NCI-H345 (cell line): ENCODE data around the gene IL1RAPL1.

Experiments used
- DNase-seq: peaks from one replicate; lab custom pipeline; 2025; lab: John Stamatoyannopoulos, UW

The IL1RAPL1 gene

GRCh38 chrX:28586981-28587551 lies at the start of gene IL1RAPL1:
IL1RAPL1 (plus strand) TSS chrX:28587446.
- no peak for DNase-seq

GRCh38 chrX:28542791-28543190 lies 44.5 kb upstream of the IL1RAPL1 start:
- DNase-seq = peak; percentile 3

DNA sequence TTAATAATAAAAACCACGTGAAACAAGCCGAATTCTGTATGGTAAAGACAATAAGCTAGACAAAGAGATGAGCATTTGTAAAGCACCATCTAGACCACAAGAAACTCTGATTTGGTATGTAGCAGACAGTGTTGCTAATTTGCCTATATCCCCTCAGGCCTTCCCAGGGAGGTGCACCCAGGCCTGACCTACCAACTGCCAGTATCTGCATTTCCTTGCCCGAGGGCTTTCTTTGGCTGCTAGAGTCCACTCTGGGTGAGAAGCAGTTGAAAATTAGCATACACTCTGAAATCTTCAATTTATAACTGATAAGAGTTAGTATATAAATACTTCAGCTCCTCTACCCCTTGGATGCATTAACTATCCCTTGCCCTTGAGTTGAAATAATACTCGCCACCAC lies 37.4 kb upstream of the IL1RAPL1 start:
- no peak for DNase-seq

DNA sequence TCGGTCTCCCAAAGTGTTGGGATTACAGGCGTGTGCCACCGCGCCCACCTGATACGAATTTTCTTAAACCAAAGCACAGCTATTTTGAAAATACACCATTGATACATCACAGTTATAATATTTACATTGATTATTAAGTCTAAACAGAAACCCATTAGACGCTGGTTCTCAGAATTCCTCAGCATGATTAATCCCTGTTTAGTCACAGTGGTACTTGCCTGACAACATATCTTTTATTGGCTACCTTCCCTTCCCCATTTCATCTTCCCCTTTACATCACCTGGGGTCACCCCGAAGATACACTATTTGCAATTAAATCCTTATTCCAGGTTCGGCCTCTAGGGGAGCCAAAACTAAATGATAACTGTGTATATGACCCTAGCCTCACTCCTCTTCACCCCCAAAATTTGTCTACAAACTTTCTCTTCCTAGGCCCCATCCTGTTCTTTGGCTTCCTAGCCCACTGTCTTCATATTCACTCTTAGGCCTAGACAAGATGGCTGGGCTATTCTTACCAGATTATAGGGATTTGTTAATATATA lies 36.8 kb upstream of the IL1RAPL1 start:
- DNase-seq = no peak

DNA sequence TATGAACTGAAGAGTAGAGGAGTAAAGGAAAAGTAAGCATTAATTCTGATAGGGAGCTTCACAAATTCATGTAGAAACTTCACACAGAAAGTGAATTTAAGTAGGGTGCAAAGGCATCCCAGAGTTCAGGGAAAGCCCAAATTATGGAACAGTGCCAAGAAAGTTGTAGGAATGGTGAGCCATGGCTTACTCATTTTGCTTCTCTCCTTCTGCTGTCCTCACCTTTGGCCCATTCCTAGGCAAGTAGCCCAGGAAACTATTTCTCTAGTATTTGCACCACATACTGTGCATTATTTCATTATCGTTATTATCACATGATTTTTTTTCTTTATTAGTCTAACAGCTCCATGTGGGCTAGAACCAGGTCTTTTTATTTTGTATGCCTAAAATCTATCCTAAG lies 34.9 kb upstream of the IL1RAPL1 start:
- DNase-seq = no peak

DNA sequence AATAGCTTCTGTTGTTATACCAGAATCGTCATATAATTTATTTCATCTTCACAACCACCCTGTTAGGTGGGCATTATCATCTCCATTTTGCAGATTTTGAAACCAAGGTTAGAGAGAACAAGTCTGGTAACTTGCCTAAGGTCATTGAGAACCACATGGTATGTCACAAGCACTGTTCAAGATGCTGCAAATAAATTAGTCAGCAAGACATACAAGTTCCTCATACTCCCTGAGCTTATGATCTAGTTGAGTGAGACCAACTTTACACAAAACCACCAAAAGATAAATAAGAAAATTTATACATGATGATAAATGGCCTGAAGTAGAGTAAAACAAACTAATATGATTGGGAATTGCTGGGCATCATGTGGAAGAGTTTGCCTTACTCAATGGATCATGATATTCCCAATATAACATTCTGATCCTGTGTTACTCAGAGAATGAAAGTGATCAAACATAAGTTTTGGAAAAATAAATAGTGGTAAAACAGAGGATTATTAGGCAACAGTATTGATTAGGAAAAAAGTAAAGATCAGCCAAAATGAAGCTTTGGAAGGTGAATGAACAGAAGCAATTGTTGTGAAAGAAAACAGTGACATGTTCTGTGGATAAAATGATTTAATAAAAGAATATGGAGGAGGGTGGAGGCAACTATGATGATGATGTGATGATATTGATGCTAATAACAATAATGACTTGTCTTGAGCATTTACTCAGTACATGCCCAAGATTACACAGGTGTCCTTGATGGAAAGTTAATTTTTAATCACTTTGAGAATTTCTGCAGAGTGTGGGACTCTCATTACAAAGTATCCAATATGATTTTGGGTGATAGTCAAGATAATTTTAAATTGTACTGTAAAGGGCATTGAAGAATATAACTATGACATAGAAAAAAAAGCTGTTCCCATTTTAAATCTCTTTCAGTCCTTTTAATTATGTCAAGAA lies 34.1 kb upstream of the IL1RAPL1 start:
- no peak for DNase-seq

DNA sequence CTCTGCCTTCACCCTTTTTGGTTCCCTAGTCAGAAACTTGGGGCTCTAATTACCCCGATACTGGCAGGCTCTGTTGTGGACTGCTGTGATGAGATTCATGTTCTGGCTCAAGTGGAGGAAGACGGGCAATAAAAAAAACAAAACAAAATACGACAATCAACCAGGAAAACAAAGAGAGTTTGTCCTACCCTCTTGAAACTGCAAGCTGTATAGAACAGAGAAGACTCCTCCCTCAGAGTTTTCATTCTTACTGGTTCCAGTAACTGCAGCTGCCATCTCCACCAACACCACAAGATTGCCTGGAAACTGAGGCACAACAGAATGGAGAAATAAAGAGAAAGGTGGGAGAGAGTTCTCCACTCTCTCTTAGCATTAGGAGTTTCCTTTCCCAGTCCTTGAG lies 11.1 kb upstream of the IL1RAPL1 start:
- no peak for DNase-seq

- no peak for DNase-seq
Measured at GRCh38 chrX:28581522-28581921, 5.7 kb upstream of the IL1RAPL1 start.

DNA sequence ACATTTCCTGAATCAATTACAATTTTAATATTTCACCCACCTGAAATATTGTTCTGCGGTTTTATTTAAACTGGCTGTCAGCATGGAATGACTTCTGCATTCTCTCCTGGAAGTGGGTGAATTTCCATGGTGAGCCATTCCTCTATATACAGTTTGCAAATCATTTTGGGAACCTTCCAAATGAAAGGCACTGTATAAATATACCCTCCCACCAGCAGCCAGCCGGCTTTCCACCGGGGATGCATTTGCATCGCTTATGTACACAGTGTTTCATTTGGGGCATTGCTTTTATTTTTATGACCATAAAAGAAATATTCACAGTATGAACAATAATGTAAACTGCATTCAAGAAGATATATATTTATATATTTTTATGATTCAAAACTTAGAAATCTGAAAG lies 4.7 kb upstream of the IL1RAPL1 start:
- DNase-seq = peak; percentile 45

- DNase-seq = no peak
Measured at GRCh38 chrX:28584025-28584424, 3.2 kb upstream of the IL1RAPL1 start.

DNA sequence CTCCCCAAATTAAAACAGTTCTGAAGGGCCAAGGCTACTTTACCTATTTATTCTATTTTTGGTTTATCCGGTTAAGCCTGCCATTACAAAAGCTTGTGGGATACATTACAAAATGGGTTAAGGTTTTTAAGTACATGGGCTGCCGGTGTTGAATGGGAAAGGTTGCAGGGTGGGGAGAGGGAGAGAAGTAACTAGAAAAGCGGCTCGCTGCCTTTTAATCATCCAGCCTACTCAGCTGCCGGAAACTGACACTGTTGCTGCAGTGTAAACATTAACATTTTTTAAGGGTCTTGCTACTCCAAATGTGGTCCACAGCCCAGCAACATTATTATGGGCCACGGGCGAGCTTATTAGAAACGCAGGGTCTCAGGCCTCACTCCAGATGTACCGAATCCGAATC lies 1.5 kb upstream of the IL1RAPL1 start:
- no peak for DNase-seq

DNA sequence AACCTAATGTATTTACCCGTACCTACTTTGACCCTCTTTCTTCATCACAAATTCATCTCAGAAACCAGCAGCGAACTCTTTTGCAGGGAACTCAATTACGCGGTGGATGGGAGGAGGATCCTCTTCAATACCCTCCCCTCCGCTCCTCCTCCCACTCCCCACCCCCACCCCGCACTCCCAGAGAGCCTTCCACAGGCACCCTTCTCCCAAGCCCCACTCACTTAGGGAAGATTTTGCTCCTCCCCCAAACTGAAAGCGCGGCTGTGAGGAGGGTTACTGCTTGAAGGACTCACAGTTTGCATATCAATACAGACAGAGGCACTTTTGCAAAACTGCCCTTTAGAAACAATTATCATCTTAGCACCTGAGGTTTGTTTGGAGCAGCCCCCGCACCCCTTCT lies 960 bp upstream of the IL1RAPL1 start:
- DNase-seq = no peak

- no peak for DNase-seq
Measured at GRCh38 chrX:28589046-28589445, 1.8 kb downstream of the IL1RAPL1 start.

DNA sequence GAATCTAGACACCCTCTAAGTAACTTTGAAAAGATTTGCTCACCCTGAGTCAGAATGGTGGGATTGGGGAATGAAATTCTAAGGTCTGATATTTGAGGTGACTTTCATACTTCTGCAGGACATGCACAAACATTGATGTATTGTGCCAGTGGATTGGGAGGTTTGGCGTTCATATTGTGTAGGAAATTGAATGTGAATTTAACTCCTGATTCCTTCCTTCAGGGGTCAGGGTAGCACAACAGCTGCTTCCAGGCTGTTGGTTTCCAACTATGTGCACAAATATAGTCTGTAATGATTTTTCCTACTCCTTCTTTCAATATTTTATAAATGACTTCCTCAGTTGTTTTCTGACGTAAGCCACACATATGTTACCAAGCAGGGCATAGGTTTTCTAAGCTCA lies 3.1 kb downstream of the IL1RAPL1 start:
- no peak for DNase-seq

- no peak for DNase-seq
Measured at GRCh38 chrX:28591542-28591941, 4.3 kb downstream of the IL1RAPL1 start.

GRCh38 chrX:28595346-28595745 lies 8.1 kb downstream of the IL1RAPL1 start:
- DNase-seq = peak; percentile 87

GRCh38 chrX:28599957-28600356 lies 12.7 kb downstream of the IL1RAPL1 start:
- no peak for DNase-seq

- no peak for DNase-seq
Measured at GRCh38 chrX:28609003-28609402, 21.8 kb downstream of the IL1RAPL1 start.

- peak; percentile 71 for DNase-seq
Measured at GRCh38 chrX:28609917-28610613, 22.8 kb downstream of the IL1RAPL1 start.

DNA sequence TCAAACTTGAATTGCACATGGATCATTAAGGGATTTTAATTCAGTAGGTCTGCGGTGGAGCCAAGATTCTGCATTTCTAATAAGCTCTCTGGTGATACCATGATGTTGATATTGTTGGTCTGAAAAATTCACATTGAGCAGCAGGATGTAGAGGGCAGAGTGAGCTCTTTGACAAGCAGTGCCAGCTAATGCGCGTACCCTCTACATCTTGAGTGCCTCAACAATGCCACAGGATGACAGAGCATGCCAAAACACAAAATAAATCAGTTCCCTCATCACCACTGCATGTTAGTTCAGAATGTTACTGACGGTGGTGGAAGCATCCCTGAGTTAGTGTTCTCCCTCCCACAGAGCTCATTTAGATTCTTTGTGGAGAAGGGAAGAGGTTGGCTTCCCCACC lies 23.5 kb downstream of the IL1RAPL1 start:
- DNase-seq = no peak

DNA sequence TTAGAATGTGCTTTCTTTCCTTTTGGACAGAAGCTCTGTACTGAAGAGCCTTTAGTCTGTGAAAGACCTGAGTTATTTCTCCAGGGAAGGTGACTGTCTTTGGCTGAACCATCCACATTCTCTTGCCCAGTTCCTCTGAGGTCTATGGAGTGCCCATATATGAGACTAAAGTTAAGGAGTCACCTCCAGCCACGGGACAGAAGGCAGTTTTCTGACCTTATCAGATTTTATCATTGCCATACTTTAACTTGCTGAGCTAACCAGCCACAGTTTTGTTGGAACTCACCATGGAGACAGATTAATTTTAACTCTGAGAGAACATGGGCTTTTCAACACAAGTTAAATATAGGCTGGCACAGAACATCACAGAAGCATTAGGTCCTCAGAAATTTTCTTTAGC lies 26.3 kb downstream of the IL1RAPL1 start:
- DNase-seq = no peak

GRCh38 chrX:28625223-28625622 lies 38.0 kb downstream of the IL1RAPL1 start:
- peak; percentile 63 for DNase-seq

GRCh38 chrX:28626515-28626914 lies 39.3 kb downstream of the IL1RAPL1 start:
- DNase-seq = no peak
